ENCODE data around the gene PADI2. TPM values are rescaled to one million over a fixed set of nuclear protein-coding genes. Genes with fewer than 3 reads are reported as not detected.
A peak's percentile ranks its signal among the peaks of the same experiment; 100 is the strongest.

Gene PADI2
- total RNA-seq, 1 donor from 2014 or later = 4.0 TPM

GRCh38 chr1:17059391-17060305 lies 59.6 kb downstream of the PADI2 start:
- peak; percentile 89 for DNase-seq (ENCODE audit: low spot score)

- DNase-seq (ENCODE audit: low spot score) = peak; percentile 18
These were observed 62.7 kb downstream of the PADI2 start for GRCh38 chr1:17056551-17056950.

GRCh38 chr1:17055801-17056200 lies 63.5 kb downstream of the PADI2 start:
- DNase-seq (ENCODE audit: low spot score) = no peak

- peak; percentile 100 for DNase-seq (ENCODE audit: low spot score)
These were observed 65.4 kb downstream of the PADI2 start, which contains the start of gene SDHB for GRCh38 chr1:17053685-17054410. Gene SDHB (minus strand): TSS chr1:17054032. CDS start chr1:17054019, 13 bp downstream.

GRCh38 chr1:17053086-17053684 lies 66.1 kb downstream of the PADI2 start:
- DNase-seq (ENCODE audit: low spot score) = no peak

GRCh38 chr1:17052641-17053040 lies 66.6 kb downstream of the PADI2 start:
- no peak for DNase-seq (ENCODE audit: low spot score)

- no peak for DNase-seq (ENCODE audit: low spot score)
These were observed 67.2 kb downstream of the PADI2 start for GRCh38 chr1:17052038-17052437.

GRCh38 chr1:17047924-17048323 lies 71.3 kb downstream of the PADI2 start:
- DNase-seq (ENCODE audit: low spot score) = no peak

GRCh38 chr1:17046334-17046657 lies 73.0 kb downstream of the PADI2 start:
- no peak for DNase-seq (ENCODE audit: low spot score)

- no peak for DNase-seq (ENCODE audit: low spot score)
These were observed 73.5 kb downstream of the PADI2 start for GRCh38 chr1:17045634-17046333.

GRCh38 chr1:17045150-17045549 lies 74.1 kb downstream of the PADI2 start:
- no peak for DNase-seq (ENCODE audit: low spot score)

- no peak for DNase-seq (ENCODE audit: low spot score)
These were observed 75.6 kb downstream of the PADI2 start for GRCh38 chr1:17043676-17044075.

- no peak for DNase-seq (ENCODE audit: low spot score)
These were observed 79.1 kb downstream of the PADI2 start for GRCh38 chr1:17040135-17040534.

GRCh38 chr1:17039522-17039921 lies 79.7 kb downstream of the PADI2 start:
- no peak for DNase-seq (ENCODE audit: low spot score)

- peak; percentile 47 for DNase-seq (ENCODE audit: low spot score)
These were observed 85.8 kb downstream of the PADI2 start for GRCh38 chr1:17033481-17033880.

- no peak for DNase-seq (ENCODE audit: low spot score)
These were observed 86.5 kb downstream of the PADI2 start for GRCh38 chr1:17032741-17033140.

GRCh38 chr1:17031436-17031835 lies 87.8 kb downstream of the PADI2 start:
- no peak for DNase-seq (ENCODE audit: low spot score)

GRCh38 chr1:17030206-17030605 lies 89.0 kb downstream of the PADI2 start:
- no peak for DNase-seq (ENCODE audit: low spot score)

GRCh38 chr1:17028662-17029188 lies 90.5 kb downstream of the PADI2 start:
- DNase-seq (ENCODE audit: low spot score) = no peak

- DNase-seq (ENCODE audit: low spot score) = no peak
These were observed 91.4 kb downstream of the PADI2 start for GRCh38 chr1:17027900-17028299.

GRCh38 chr1:17027403-17027802 lies 91.8 kb downstream of the PADI2 start:
- peak; percentile 79 for DNase-seq (ENCODE audit: low spot score)
